ENCODE data around the gene TXK. TPM values are rescaled to one million over a fixed set of nuclear protein-coding genes. Genes with fewer than 3 reads are reported as not detected.

TXK gene
- total and polyA plus RNA-seq, 2 donors from 2014 or later = 0.26 to 7.9 TPM

- Histone ChIP-seq H3K27me3 (ENCODE audit: control insufficient read depth, insufficient read depth, low read length) (no peaks in the 10 kb centered on the region), H3K36me3 (ENCODE audit: control insufficient read depth in 2 of 3, insufficient read depth in 3 of 3, low read length in 3 of 3) (no peaks in the 10 kb centered on the region), H3K4me1 (ENCODE audit: control insufficient read depth in 2 of 3, insufficient read depth in 2 of 3, low read depth in 1 of 3, low read length in 3 of 3) (peaks cover 0 to 7% (median 0%) of the 10 kb centered on the region in 3 donors), H3K9ac (ENCODE audit: low read length in 3 of 3) (no peak overlapping the region), H3K9me3 (ENCODE audit: control insufficient read depth in 2 of 3, insufficient read depth in 1 of 3, low read length in 3 of 3) (no peaks in the 10 kb centered on the region), H3K4me3 (ENCODE audit: low read length in 3 of 3) (peak overlapping the region in 1 of 3 donors; percentile 41), H3K27ac (ENCODE audit: low read depth in 2 of 2, low read length in 2 of 2) (no peak overlapping the region)
- peak; percentile 20 for TF ChIP-seq CTCF (IDR thresholded peaks at IDR 0.05; ENCODE audit: borderline replicate concordance, extremely low read depth, insufficient read depth)
- DNase-seq (peak in 4 of 5 donors; percentile 51 to 65 (median 56)), FAIRE-seq (no peak)
- intact Hi-C loops (cut with DNase I) = no loop called here
These were observed 6.2 kb downstream of the TXK start for GRCh38 chr4:48127682-48128404.

- H3K36me3 ChIP-seq (ENCODE audit: control insufficient read depth in 2 of 3, insufficient read depth in 3 of 3, low read length in 3 of 3) = no peaks in the 10 kb centered on the region
- TF ChIP-seq CTCF (IDR thresholded peaks at IDR 0.05; ENCODE audit: borderline replicate concordance, extremely low read depth, insufficient read depth) = no peak
- DNase-seq (peak in 2 of 5 donors; percentile 16 to 24), FAIRE-seq (no peak)
- intact Hi-C loops (cut with DNase I) = no loop called here
- no peak overlapping the region for H3K9ac ChIP-seq (ENCODE audit: low read length in 3 of 3)
- no peak overlapping the region for H3K27ac ChIP-seq (ENCODE audit: low read depth in 2 of 2, low read length in 2 of 2)
- no peak overlapping the region for H3K4me3 ChIP-seq (ENCODE audit: low read length in 3 of 3)
- H3K9me3 ChIP-seq (ENCODE audit: control insufficient read depth in 2 of 3, insufficient read depth in 1 of 3, low read length in 3 of 3) = no peaks in the 10 kb centered on the region
- peaks cover 0 to 7% (median 0%) of the 10 kb centered on the region in 3 donors for H3K4me1 ChIP-seq (ENCODE audit: control insufficient read depth in 2 of 3, insufficient read depth in 2 of 3, low read depth in 1 of 3, low read length in 3 of 3)
- no peaks in the 10 kb centered on the region for H3K27me3 ChIP-seq (ENCODE audit: control insufficient read depth, insufficient read depth, low read length)
These were observed 6.8 kb downstream of the TXK start for GRCh38 chr4:48127231-48127630.

GRCh38 chr4:48126621-48127020, 7.4 kb downstream of the TXK start:
- H3K27ac ChIP-seq (ENCODE audit: low read depth in 2 of 2, low read length in 2 of 2) = no peak overlapping the region
- H3K9ac ChIP-seq (ENCODE audit: low read length in 3 of 3) = no peak overlapping the region
- H3K27me3 ChIP-seq (ENCODE audit: control insufficient read depth, insufficient read depth, low read length) = no peaks in the 10 kb centered on the region
- no peak for FAIRE-seq
- H3K4me3 ChIP-seq (ENCODE audit: low read length in 3 of 3) = no peak overlapping the region
- H3K9me3 ChIP-seq (ENCODE audit: control insufficient read depth in 2 of 3, insufficient read depth in 1 of 3, low read length in 3 of 3) = no peaks in the 10 kb centered on the region
- no peak for TF ChIP-seq CTCF (IDR thresholded peaks at IDR 0.05; ENCODE audit: borderline replicate concordance, extremely low read depth, insufficient read depth)
- peaks cover 0 to 7% (median 0%) of the 10 kb centered on the region in 3 donors for H3K4me1 ChIP-seq (ENCODE audit: control insufficient read depth in 2 of 3, insufficient read depth in 2 of 3, low read depth in 1 of 3, low read length in 3 of 3)
- no peak for DNase-seq
- intact Hi-C loops (cut with DNase I) = no loop called here
- H3K36me3 ChIP-seq (ENCODE audit: control insufficient read depth in 2 of 3, insufficient read depth in 3 of 3, low read length in 3 of 3) = no peaks in the 10 kb centered on the region

All from kidney (tissue), 14 donors.